Measurements from ENCODE around the gene AMD1.

AMD1 gene

DNA sequence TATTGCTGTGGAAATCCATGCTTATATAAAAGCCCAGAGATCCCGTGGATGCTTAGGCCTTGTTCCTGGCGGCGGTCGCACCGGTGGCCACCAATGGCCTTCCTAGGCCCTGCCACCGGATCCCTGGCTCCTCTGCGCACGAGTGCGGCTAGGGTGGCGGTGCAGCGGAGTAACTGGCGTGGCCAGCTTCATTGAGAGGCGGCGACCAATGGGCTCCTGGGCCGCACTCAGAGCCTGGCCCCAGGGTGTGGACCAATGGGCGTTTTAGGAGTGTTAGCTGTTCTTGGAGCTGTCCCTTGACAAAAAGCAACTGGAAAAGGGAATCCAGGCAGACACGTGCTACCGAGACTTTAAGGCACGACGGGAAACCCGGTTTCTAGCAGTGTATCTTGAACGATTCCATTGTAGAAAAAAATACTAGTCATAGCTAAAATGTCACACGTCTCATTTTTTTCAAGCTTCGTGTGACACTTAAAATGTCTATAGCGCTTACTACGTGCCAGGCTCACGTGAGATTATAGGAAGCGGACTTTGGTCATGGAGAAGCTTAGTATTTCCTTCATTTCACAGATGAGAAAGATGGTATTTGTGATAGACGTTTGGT, 1.7 kb downstream of the AMD1 start:
- H3K4me1 ChIP-seq: peaks cover 15% of the 10 kb centered on the region
- H3K9me3 ChIP-seq (ENCODE audit: control insufficient read depth, low read length): no peaks in the 10 kb centered on the region
- H3K4me3 ChIP-seq (ENCODE audit: low read depth, low read length): peak overlapping the region; percentile 94
- peak overlapping the region; percentile 84 for H3K9ac ChIP-seq
- no peaks in the 10 kb centered on the region for H3K36me3 ChIP-seq (ENCODE audit: control insufficient read depth, insufficient read depth, low read length)
- peak overlapping the region; percentile 77 for H3K4me2 ChIP-seq (ENCODE audit: low read length)
- peaks cover 42% of the 10 kb centered on the region for H3K79me2 ChIP-seq
- peak overlapping the region; percentile 95 for H2AFZ ChIP-seq
- TF ChIP-seq, protein P1, sequence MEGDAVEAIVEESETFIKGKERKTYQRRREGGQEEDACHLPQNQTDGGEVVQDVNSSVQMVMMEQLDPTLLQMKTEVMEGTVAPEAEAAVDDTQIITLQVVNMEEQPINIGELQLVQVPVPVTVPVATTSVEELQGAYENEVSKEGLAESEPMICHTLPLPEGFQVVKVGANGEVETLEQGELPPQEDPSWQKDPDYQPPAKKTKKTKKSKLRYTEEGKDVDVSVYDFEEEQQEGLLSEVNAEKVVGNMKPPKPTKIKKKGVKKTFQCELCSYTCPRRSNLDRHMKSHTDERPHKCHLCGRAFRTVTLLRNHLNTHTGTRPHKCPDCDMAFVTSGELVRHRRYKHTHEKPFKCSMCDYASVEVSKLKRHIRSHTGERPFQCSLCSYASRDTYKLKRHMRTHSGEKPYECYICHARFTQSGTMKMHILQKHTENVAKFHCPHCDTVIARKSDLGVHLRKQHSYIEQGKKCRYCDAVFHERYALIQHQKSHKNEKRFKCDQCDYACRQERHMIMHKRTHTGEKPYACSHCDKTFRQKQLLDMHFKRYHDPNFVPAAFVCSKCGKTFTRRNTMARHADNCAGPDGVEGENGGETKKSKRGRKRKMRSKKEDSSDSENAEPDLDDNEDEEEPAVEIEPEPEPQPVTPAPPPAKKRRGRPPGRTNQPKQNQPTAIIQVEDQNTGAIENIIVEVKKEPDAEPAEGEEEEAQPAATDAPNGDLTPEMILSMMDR (IDR thresholded peaks at IDR 0.05): no peak
- H3K27me3 ChIP-seq (ENCODE audit: control insufficient read depth, insufficient read depth, low read length): no peaks in the 10 kb centered on the region
- H3K27ac ChIP-seq: peak overlapping the region; percentile 94

DNA sequence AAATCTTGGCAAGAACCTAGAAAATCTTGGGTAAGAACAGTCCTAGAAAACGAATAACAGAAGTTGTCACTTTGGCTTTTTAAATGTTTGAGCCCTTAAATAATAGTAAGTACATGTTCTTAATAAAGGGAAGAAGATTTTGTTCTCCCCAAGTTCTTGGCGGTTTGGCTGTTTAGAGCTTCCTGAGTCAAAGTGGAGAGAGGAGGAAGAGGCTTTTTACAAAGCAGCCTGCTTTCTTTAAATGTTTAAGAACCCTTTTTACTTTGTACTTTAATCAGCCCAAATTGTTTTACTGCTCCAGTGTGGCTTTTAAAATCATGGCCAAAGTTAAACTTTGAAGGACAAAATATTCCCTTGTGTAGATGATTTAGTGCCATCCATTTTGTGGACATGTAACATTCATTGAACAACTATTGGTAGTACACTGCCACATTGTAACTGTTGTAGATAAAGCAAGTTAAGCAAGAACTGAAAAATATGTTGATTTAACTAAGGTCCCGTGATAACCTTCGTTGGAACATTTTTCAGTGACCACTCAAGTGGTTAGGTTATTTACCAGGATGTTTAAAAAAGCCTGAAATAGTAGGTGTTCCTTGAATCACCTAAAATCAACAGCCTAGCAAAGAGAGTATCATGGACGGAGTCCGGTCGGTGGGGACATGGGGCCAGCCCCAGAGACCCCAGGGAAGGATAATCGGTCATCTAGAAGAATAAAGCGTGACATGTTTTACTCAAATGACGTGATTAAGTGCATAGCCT, 2.4 kb downstream of the AMD1 start:
- Histone ChIP-seq H3K4me3 (ENCODE audit: low read depth, low read length) (peak overlapping the region; percentile 94), H3K4me1 (peaks cover 15% of the 10 kb centered on the region)

DNA sequence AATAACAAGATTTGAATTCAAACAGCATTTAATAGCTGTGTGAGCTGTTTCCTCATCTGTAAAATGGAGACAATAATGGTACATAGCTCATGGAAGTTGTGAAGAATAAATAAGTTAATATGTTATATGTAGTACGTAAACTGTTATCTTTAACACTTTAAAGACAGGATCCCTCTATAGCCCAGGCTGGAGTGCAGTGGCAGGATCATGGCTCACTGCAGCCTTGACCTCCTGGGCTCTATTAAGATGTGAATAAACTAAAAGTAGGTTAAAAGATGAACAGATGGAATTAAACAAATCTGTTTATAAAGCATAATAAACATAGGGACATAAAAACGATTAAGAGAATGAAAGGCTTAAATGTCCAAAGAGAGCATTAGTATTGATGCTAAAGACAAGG, 3.0 kb downstream of the AMD1 start:
- Histone ChIP-seq H3K4me1 (peaks cover 21% of the 10 kb centered on the region), H3K27ac (no peak overlapping the region), H3K4me3 (ENCODE audit: low read depth, low read length) (no peak overlapping the region), H3K4me2 (ENCODE audit: low read length) (peak overlapping the region; percentile 77), H3K36me3 (ENCODE audit: control insufficient read depth, insufficient read depth, low read length) (no peaks in the 10 kb centered on the region), H3K9me3 (ENCODE audit: control insufficient read depth, low read length) (no peaks in the 10 kb centered on the region), H2AFZ (no peak overlapping the region), H3K79me2 (peaks cover 55% of the 10 kb centered on the region), H3K27me3 (ENCODE audit: control insufficient read depth, insufficient read depth, low read length) (no peaks in the 10 kb centered on the region), H3K9ac (no peak overlapping the region)
- TF ChIP-seq, protein P1 (IDR thresholded peaks at IDR 0.05): no peak

More for the DNA sequence above, 2.4 kb downstream of the AMD1 start:
- H3K9me3 ChIP-seq (ENCODE audit: control insufficient read depth, low read length): no peaks in the 10 kb centered on the region
- H3K4me2 ChIP-seq (ENCODE audit: low read length): peak overlapping the region; percentile 77
- H3K9ac ChIP-seq: no peak overlapping the region
- H3K79me2 ChIP-seq: peaks cover 49% of the 10 kb centered on the region
- H2AFZ ChIP-seq: no peak overlapping the region
- TF ChIP-seq, protein P1 (IDR thresholded peaks at IDR 0.05): no peak
- no peaks in the 10 kb centered on the region for H3K36me3 ChIP-seq (ENCODE audit: control insufficient read depth, insufficient read depth, low read length)
- H3K27ac ChIP-seq: peak overlapping the region; percentile 94
- no peaks in the 10 kb centered on the region for H3K27me3 ChIP-seq (ENCODE audit: control insufficient read depth, insufficient read depth, low read length)

DNA sequence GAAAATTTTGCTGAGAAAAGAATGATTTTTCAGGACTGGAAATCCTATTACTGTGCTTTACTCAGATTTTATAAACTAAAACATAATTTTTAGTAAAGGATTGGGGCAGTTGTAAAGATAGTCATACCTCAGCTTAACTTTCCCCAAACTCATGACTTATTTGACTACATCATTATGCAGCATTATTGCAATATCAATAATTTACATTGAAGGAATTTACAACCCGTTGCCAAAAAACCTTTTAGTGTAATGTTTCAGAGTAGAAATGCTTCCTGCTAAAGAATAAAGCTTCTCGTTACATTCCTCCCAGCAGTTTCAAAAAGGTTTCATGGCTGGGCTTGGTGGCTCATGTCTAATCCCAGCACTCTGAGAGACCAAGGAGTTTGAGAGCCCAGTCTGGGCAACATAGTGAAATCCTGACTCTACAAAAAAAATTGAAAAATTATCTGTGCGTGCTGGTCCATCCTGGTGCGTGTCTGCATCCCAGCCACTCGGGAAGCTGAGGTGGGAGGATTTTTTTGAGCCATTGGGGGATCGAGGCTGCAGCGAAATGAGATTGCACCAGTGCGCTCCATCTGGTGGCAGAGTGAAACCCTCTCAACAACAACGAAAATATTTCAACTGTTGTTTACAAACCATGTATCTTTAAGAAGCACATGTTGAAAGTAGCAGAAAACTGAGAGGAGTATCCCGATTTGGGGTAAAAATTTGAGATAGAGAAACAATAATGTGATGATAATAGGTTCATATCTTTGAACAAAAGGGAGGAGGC, 4.4 kb downstream of the AMD1 start:
- Histone ChIP-seq H3K9me3 (ENCODE audit: control insufficient read depth, low read length) (no peaks in the 10 kb centered on the region), H3K9ac (no peak overlapping the region), H3K79me2 (peaks cover 65% of the 10 kb centered on the region), H3K4me1 (peaks cover 23% of the 10 kb centered on the region), H3K36me3 (ENCODE audit: control insufficient read depth, insufficient read depth, low read length) (no peaks in the 10 kb centered on the region), H3K27ac (no peak overlapping the region), H3K4me3 (ENCODE audit: low read depth, low read length) (no peak overlapping the region), H2AFZ (no peak overlapping the region), H3K4me2 (ENCODE audit: low read length) (no peak overlapping the region), H3K27me3 (ENCODE audit: control insufficient read depth, insufficient read depth, low read length) (no peaks in the 10 kb centered on the region)
- TF ChIP-seq, protein P1 (IDR thresholded peaks at IDR 0.05): peak; percentile 38
